HG02885 (cell line): Measurements from ENCODE around the gene IFFO2.

ENCODE experiments used
- ATAC-seq: cut with Tn5 transposase; IDR thresholded peaks from one replicate; pipeline ENCODE4 v1.9.1; 2021; ENCODE audit warnings: mild to moderate bottlenecking; ENCODE audit not compliant: unreplicated experiment, poor library complexity

IFFO2 gene

DNA sequence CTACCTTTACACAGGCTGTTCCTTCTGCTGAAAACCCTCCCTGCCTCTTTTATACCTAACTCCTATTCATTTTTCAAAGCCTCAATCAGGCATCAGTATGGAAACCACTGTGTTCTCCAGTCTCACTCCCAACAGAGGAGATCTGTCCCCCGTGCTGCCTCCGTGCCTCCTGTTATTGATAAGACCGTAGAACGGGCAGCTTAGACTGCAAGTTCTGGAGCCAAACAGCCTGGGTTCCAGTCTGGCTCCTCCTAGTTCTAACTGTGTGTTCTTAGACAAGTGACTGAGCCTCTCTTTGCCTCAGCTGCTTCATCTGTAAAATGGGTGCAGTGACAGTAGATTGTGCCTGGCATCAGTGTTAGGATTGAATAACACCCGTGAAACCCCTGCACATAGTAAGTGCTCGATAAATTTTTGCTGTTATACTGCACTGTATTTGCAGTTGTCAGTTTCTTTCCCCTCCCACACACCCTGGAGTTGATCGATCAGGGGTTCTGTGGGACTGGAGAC lies 17.0 kb upstream of the IFFO2 start:
- no peak for ATAC-seq

DNA sequence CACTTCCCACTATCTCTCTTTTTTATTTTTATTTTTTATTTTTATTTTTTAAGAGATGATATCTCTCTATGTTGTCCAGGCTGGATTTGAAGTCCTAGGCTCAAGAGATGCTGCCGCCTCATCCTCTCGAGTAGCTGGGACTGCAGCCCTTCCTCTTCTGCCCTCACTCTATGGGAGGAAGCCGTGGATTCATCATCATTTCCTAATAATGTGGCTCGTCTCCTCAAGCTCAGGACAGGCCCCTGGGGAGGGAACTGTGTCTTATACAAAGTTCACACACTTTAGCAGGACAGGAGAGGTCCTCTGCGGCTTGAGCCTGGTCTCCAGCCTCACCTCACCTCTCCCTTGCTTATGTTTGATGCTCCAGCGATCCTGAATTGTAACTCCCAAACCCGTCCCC lies 16.5 kb upstream of the IFFO2 start:
- ATAC-seq: no peak

DNA sequence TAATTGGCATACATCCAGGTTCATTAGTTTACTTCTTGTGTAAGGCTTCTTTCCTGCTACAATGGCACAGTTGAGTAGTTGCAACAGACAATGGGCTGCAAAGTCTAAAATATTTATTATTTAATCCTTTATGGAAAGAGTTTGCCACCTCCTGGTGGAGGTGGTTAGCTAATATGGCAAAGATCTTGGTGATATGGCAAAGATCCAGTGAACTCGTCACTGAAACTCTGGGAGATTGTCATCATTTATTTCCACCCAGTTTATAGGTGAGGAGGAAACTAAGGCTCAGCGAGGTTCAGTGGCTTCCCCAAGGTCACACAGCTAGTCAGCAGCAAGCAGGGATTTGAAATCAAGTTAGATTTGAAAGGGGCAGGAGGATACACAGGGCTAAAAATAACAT lies 16.1 kb upstream of the IFFO2 start:
- ATAC-seq: no peak

DNA sequence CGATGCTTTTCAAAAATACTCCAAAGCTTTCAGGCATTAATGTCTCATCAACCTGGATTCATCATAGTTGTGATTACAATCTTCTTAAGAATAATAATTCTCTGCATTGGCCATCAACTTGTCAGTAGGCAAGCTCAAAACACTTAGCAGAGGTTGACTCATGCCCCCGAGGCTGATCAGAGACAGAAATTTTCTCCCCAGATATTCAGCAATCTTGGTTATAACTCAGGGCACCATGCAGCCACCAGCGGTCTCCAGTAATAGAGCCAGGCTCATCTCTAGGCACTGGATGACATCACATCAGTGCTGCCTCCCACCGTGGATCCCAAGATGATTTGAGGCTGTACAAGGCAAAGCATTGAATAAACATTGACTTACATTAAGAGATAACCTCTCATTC lies 14.3 kb upstream of the IFFO2 start:
- no peak for ATAC-seq

DNA sequence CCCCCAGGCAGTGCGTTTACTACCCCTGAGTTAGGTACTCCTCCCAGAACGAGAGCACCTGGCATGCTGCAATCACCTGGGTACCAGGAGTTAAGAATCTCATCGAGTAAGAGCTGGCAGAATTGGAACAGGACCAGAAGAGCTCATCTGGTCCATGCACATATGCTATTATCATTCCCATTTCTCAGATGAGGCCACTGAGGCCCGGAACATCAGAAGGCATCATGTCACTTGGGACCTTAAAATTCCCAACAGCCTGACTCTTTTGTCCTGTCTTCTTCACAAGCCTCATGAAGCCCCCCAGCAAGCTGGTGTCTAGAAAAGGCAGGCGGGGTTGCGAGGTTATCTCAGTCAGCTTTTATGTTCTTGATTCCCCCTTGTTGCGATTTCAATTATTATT lies 13.9 kb upstream of the IFFO2 start:
- no peak for ATAC-seq

DNA sequence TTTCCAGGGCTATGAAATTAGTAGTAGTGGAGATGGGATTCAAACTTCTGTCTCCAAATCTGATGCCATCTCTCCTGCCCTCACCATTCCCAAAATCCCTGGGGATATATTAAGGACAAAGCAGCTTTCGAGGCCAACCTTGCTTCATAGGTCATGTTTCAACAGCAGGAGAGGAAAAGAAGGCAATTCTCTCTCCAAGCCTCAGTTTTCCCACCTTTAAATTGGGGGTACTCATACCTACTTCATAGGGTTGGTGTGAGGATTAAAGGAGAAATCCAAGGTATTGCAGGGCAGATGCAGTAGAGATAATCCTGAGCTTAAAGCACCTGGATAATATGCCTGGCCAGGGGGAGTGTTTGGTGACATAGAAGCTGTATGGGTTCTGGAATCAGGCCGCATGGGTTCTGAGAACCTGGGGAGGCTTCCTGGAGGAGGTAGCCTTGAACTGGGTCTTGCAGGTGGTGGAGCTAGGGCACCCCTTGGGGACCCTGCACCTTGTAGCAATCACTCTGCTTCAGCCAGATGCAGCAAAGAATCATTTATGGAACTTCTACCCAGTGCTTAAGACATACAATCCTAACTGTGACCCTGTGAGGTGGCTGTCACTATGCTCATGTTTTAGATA lies 10.7 kb upstream of the IFFO2 start:
- ATAC-seq: no peak

DNA sequence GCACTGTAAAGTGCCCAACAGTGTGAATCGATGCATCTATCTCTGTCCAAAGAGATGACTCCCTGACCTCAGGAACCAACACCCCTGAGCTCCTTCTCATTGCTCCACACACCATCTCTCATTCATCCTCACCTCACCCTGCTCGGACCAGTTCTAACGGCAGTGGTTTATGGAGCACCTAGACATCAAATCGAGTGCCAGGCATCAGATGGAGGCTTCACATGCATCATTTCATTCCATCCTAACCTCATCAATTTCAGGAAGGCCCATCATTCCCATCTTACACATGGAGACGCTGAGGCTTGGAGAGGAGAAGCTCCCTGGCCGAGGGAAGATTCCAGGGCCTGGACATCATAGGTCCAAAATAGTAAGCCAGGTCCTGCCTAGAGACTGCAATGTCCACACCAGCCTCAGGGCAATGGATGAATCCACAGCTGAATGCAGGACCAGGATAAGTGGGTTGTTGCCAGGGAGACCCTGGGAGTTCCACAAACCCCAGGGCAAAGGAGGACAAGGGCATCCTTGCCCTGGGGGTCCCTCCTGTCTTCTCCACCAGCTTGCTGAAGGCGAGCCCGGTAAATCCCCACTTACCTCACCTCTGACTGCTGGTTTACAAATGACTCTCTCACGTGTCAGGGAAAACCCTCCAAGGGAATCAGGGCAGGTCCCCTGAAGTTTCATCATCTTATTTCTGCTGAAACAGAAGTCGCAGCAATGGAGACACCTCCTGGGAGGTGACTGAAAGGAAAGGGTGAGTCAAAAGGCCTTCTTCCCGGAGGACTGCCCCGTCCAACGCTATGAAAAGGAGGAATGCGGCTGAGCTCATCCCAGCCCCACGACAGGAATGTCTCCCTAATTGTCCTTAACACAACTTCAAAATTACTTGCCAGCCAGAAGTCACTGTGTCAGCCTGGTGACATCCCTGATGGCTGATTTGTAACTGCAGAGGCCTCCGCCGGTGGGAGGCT lies 9.0 kb upstream of the IFFO2 start:
- ATAC-seq: no peak

DNA sequence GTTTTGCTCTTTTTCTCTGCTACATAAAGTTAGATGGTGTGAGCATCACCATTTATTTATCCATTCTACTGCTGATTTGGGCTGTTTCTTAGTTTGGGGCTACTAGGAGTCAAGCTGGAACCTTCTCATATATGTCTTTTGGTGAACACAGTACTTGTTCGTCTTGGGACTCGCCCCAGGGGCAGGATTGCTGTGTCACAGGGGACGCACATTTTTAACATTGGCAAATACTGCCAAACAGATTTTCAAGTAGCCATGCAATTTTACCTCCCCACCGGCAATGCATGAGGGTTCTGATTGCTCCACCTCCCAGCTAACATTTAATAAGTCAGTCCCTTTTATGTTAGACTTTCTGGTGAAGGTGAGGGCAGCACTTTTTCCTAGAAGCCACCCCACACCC lies 7.5 kb upstream of the IFFO2 start:
- no peak for ATAC-seq

DNA sequence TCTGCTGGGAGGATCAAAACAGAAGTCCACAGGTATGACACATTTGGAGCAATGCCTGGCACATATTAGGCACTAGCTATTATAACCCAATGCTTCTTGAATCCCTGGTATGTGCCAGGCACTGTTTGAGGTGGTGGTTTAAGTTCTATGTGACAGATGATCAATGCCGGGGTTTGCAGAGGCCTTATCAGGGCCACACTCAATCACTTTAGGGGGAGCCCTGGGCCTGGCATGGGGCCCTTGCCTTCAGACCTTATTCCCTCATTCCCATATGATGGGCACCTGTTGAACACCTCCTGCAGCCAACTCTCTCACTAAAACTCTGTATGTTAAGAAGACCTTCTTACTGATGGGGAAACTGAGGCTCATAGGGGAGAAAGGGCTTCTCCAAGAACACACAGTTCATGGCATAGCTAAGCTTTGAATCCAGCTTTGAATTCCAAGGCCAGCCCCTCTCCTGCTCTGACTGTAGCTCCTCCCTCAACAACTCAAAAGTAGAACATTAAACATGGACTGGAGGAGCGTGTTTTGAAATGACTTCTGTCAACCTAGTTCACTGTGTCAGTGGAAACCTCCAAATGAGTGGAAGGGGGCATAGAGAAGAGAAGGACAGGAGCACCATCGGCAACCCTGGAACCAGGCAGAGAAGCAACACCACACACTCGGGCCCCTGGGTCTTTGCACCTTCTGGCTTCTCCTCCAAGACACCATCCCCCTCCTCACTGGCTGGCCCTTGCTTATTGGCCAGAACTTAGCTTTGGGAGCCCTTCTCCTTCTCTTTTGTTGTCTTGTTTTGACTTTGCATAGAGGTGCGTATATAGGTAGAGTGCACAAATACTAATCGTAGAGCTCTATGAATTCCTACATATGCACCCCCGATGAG lies 6.6 kb upstream of the IFFO2 start:
- no peak for ATAC-seq

DNA sequence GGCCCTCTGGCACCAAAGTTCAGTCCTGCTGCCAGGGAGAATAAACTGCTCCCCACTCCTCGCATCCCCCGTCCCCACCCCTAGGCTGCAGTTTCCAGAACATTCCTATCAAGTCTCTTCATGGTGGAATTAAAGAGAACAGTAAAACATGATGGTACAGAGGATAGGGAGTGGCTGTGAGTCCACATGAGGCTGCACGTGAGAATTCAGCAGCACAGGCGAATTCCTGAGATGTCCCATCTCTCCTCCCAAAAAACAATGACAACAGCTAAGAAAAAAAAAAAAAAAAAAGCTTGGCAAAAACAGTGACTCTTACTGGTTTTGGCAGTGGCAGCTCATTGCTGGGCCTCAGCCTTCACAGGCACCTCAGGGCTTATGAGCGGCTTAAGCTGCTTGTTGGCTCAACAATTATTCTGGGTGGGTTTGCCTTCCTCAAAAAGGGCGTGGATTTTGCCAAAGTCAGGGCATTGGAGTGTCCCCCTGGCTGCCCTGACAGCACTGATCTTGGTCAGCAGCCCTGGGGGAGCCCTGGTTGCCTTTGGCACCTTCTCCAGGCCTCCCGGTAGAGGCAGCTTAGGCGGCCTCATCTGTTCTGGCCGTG lies 5.7 kb upstream of the IFFO2 start:
- no peak for ATAC-seq

DNA sequence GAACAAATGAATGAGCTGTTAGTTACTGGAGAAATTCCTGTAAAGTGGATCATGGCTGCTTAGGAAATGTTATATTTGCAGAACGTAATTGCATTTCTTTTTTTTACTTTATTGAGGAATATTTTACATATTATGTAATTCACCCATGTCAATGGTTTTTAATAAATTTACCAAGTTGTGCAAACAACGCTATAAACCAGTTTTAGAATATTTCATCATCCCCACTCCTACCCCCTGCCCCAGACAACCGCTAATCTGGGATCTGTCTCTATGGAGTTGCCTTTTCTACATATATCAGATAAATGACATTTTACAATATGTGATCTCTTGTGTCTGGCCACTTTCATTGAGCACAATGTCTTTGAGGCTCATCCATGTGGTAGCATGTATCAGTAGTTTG lies 4.3 kb upstream of the IFFO2 start:
- no peak for ATAC-seq

DNA sequence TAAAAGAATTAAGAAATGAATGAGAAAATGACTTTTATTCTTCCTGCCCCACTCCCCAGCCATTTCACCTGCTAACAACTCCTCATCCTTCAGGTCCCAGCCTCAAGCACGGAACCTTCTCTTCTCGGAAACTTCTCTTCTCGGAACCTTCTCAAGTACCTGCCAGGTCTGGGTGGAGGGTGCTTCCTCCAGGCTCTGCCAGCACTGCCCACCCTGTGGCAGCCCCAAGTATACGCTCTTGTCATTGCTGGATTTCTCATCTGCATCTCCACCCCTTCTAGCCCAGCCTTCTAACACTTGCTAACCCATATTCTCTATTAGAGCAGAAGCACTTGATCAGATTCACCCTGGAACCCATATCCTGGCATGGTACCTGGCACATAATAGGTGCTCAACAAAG lies 3.9 kb upstream of the IFFO2 start:
- ATAC-seq: no peak

DNA sequence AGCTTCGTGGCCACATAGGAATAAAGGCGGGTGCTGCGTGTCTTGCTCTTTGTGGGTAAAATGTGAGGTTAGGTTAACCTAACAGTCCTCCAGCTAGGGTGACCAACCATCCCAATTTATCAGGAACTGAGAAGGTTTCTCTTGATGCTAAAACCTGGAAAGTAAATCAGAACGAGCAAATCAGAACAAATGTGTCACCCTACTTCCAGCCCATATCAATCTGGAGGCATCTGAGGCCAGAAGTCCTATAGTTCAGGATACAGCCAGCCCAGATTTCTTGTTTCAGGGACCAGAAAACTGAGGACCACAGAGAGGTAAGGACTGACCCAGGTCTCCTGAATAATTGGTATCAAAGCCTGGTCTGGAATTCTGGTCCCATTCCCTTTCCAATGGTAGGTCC lies 3.1 kb upstream of the IFFO2 start:
- ATAC-seq: no peak

DNA sequence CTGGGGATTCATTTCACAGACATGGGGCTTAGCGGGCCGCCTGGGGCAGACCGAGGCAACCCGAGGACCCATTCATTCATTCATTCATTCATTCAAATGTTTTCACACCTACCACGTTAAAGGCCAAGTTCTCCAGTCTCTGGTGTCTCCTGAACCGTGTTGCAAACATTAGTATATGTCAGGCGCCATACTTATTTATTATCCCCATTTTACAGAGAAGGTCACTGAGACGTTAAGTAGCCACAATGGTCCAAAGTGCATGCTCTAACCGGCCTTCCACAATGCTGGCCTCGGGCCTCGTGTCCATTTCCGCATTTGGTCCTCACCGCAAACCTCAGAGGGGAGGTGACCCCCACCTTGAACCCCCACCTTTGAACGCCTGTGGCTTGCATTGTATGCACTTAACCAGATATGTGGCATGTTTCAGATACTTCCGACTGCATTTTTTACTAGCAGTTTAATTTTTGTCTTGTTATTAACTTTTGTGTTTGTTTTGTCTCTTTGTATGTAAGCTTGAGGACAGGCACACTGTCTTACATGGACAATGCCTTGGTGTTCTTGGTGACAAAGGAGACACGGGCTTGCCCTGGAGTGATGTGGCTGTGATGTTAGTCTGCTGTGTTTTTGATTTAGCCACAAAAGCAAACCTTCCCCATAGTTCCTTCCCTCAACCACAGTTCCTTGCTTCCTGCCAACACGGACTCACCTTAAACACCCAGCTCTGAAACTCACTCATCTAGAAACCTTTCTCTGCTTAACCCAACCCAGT lies 1.2 kb upstream of the IFFO2 start:
- no peak for ATAC-seq

DNA sequence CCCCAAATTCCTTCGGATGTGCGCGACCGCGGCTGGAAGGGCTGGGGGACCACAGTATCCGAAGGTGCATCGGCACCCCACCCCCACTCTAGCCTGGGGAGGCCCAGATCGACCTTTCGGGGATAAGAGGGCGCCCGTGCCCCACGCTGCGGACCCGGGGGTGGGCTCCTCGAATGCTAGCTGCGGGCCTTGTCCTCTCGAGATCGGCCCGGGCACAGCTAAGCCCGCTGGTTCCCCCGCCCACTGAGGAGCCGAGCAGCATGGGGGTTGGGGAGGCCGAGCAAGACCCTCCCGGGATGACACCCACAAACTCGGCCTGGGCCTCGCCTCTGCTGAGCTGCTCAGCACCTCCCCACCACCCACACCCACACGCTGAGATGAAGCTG lies 653 bp upstream of the IFFO2 start:
- ATAC-seq: no peak

DNA sequence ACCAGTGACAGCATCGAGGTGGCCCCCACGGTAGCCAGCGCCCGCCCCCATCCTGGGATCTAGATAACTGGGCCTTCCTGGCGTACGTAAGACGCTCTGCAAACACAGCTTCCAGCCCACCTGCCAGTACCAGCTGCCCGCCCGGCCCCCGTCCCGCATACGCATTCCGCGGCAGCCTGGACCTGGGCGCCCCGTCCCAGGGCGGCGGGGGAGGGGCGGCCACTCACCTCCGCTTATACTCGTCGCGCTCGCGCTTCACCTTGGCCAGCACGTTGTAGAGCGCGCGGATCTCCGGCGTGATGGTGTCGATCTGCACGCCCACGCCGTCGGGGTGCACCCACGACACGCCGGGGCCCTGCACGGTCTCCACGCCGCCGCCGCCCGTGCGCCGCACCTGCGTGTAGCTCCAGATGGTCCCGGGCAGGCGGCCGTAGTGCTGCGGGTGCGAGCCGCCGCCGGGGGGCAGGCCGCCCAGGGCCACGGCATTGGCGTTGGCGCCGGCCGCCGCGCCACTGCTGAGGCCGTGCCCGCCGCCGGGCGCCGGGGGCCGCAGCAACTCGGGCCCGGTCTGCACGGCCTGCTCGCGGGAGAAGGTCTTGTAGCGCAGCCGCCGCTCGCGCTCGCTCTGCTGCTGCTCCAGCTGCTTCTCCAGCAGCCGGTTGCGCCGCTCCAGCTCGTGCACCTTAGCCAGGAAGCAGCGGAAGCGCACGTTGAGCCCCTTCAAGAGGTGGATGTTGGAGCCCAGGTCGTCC lies 859 bp downstream of the IFFO2 start:
- peak; percentile 19 for ATAC-seq

DNA sequence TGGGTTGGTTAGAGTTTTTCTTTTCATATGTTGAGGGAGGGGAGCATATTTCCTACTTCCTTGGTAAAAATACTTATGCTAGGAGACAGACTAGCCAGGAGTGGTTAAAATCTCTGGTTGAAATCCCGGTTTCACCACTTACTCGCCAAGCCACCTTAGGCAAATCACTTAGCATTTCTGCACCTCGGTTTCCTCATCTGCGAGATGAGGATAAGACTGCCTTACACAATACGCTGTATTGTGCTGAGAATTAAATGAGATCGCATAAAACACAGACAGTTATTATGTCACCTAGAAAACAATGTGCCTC lies 1.4 kb downstream of the IFFO2 start:
- no peak for ATAC-seq

DNA sequence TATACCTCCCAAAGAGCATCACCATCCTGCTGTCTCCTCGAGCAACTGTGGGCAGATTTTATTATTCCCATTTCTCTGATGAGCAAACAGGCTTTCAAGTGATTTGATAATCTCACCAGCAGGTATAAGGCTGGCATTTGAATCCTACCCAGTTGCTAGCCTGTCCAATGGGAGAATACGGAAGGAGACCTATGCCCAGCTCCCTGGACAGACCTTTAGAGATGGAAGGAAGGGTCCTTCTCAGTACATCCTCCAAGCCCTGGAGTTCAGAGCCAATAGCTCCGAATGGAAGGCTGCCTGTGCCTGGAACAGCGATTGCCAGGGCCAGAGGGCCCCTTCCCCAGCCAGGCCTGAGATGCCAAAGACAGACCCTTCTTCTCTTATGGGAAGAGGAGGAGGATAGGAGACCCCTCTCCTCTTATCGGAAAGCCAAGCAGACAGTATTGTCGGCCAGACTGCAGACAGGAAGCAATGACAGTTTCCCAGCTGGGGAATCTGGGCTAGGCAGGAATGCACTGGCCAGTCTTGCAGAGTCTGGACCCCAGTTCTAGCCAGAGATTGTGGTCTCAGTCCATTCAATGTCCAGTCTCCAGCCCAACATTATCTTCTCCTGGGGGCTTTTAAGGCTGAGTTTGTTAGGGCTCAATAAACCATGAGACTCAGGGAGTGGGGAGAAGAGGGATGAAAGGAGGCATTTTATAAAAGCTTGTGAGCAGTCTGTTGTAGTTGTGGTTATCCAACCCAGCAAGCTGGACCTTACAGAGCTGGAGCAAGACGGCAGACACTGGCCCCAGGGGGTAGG lies 2.0 kb downstream of the IFFO2 start:
- ATAC-seq: no peak
